Esophagus muscularis mucosa (tissue), 3 donors: ENCODE data around the gene FOXD4.
"Not testable (repeated sequence)": the region's sequence is repeated elsewhere in the genome, so short reads cannot be mapped to it uniquely, and the experiment has no call there.

Experiments used
- CTCF ChIP-seq, 3 experiments: fragments of 200-600 bp in 2 of 3; fragments of 450-650 bp in 1 of 3; sonication (generic) in 2 of 3; IDR thresholded peaks; one replicate each; pipeline ENCODE4 v1.5.1; 2017 to 2019; ENCODE audit warnings: antibody characterized with exemption in 3 of 3, mild to moderate bottlenecking in 2 of 3, moderate library complexity in 1 of 3
- POLR2A ChIP-seq: fragments of 450-650 bp; IDR thresholded peaks from one replicate; pipeline ENCODE4 v1.6.1; 2017; ENCODE audit warnings: antibody characterized with exemption, moderate library complexity, mild to moderate bottlenecking, low read depth
- POLR2AphosphoS5 ChIP-seq, 2 donors: sonication (generic); formaldehyde crosslinking; IDR thresholded peaks; one replicate each; pipeline ENCODE4 v1.6.1; 2017; ENCODE audit warnings: antibody characterized with exemption in 2 of 2

GRCh38 chr9:98775-99174, 19.4 kb downstream of the FOXD4 start:
- not testable (repeated sequence) for TF ChIP-seq POLR2AphosphoS5 (IDR thresholded peaks at IDR 0.05); CTCF (IDR thresholded peaks at IDR 0.05); POLR2A
